Measurements from ENCODE around the gene GALNT17. TPM values are rescaled to one million over a fixed set of nuclear protein-coding genes. Genes with fewer than 3 reads are reported as not detected.

The GALNT17 gene
- total RNA-seq, 1 experiment from 2014 or later, result not detected

- BruUV-seq (replicated peaks), result no TSS peak
- Histone ChIP-seq H3K4me1 (ENCODE audit: control insufficient read depth, insufficient read depth, low read length) (no peaks in the 10 kb centered on the region), H3K27ac (ENCODE audit: low read length) (no peak overlapping the region), H3K36me3 (ENCODE audit: control insufficient read depth, insufficient read depth, low read length) (no peaks in the 10 kb centered on the region), H3K4me3 (ENCODE audit: low read depth in 2 of 2, low read length in 2 of 2) (no peak overlapping the region), H3K27me3 (ENCODE audit: control insufficient read depth, insufficient read depth, low read length) (no peaks in the 10 kb centered on the region), H3K9me3 (ENCODE audit: control insufficient read depth, insufficient read depth, low read depth, low read length) (no peaks in the 10 kb centered on the region)
- TF ChIP-seq POLR2AphosphoS5 (IDR thresholded peaks at IDR 0.05; ENCODE audit: low read depth, low read length), result no peak
- no peak for TF ChIP-seq TCF7L2 (IDR thresholded peaks at IDR 0.05; ENCODE audit: low read depth, low read length)
- no peak for TF ChIP-seq SIN3A (IDR thresholded peaks at IDR 0.05; ENCODE audit: borderline replicate concordance, insufficient read depth, low read depth, low read length)
- TF ChIP-seq CTCF (IDR thresholded peaks at IDR 0.05), result no peak
- no peak for TF ChIP-seq REST (IDR thresholded peaks at IDR 0.05; ENCODE audit: insufficient read depth in 1 of 2, low read depth in 2 of 2, low read length in 1 of 2)
- in situ Hi-C loops (cut with HindIII; ENCODE audit: low pct_unique_long_range_greater_than_20kb, low sequenced_read_pairs) (no loop called here), intact Hi-C loops (cut with micrococcal nuclease; ENCODE audit: unreplicated experiment) (no loop called here)
- ATAC-seq (no peak), DNase-seq (ENCODE audit: low read depth, low spot score) (no peak)
- ChIA-PET CTCF (no interaction called here), POLR2A (no interaction called here)
These were observed 352.4 kb downstream of the GALNT17 start for GRCh38 chr7:71484380-71484779.

- ChIA-PET CTCF (no interaction called here), POLR2A (no interaction called here)
- H3K4me3 ChIP-seq (ENCODE audit: low read depth in 2 of 2, low read length in 2 of 2), result no peak overlapping the region
- no peak for DNase-seq (ENCODE audit: low read depth, low spot score)
- no peak for TF ChIP-seq CTCF (IDR thresholded peaks at IDR 0.05)
- no peak for TF ChIP-seq POLR2AphosphoS5 (IDR thresholded peaks at IDR 0.05; ENCODE audit: low read depth, low read length)
- TF ChIP-seq TCF7L2 (IDR thresholded peaks at IDR 0.05; ENCODE audit: low read depth, low read length), result no peak
- no peak for TF ChIP-seq SIN3A (IDR thresholded peaks at IDR 0.05; ENCODE audit: borderline replicate concordance, insufficient read depth, low read depth, low read length)
- TF ChIP-seq REST (IDR thresholded peaks at IDR 0.05; ENCODE audit: insufficient read depth in 1 of 2, low read depth in 2 of 2, low read length in 1 of 2), result no peak
- no peak for ATAC-seq
- in situ Hi-C loops (cut with HindIII; ENCODE audit: low pct_unique_long_range_greater_than_20kb, low sequenced_read_pairs) (no loop called here), intact Hi-C loops (cut with micrococcal nuclease; ENCODE audit: unreplicated experiment) (no loop called here)
- no peaks in the 10 kb centered on the region for H3K9me3 ChIP-seq (ENCODE audit: control insufficient read depth, insufficient read depth, low read depth, low read length)
- H3K36me3 ChIP-seq (ENCODE audit: control insufficient read depth, insufficient read depth, low read length), result no peaks in the 10 kb centered on the region
- H3K4me1 ChIP-seq (ENCODE audit: control insufficient read depth, insufficient read depth, low read length), result no peaks in the 10 kb centered on the region
- H3K27ac ChIP-seq (ENCODE audit: low read length), result no peak overlapping the region
- no peaks in the 10 kb centered on the region for H3K27me3 ChIP-seq (ENCODE audit: control insufficient read depth, insufficient read depth, low read length)
- no TSS peak for BruUV-seq (replicated peaks)
These were observed 353.6 kb downstream of the GALNT17 start for GRCh38 chr7:71485586-71485985.
